ENCODE results near the gene EFCAB12. TPM values are rescaled to one million over a fixed set of nuclear protein-coding genes. Genes with fewer than 3 reads are reported as not detected.
"Not testable (repeated sequence)": the region's sequence is repeated elsewhere in the genome, so short reads cannot be mapped to it uniquely, and the experiment has no call there.

The EFCAB12 gene
- total RNA-seq, 1 experiment from 2014 or later = not detected

- DNase-seq (ENCODE audit: low read depth) = no peak
Measured at GRCh38 chr3:129369711-129370110, 58.7 kb downstream of the EFCAB12 start.

- no peak for DNase-seq (ENCODE audit: low read depth)
Measured at GRCh38 chr3:129367821-129368220, 60.6 kb downstream of the EFCAB12 start.

GRCh38 chr3:129366312-129366831, 62.1 kb downstream of the EFCAB12 start:
- DNase-seq (ENCODE audit: low read depth) = no peak

- no peak for DNase-seq (ENCODE audit: low read depth)
Measured at GRCh38 chr3:129365296-129366136, 62.9 kb downstream of the EFCAB12 start.

- not testable (repeated sequence) for DNase-seq (ENCODE audit: low read depth)
Measured at GRCh38 chr3:129364811-129365210, 63.6 kb downstream of the EFCAB12 start.

- not testable (repeated sequence) for DNase-seq (ENCODE audit: low read depth)
Measured at GRCh38 chr3:129363356-129363755, 65.1 kb downstream of the EFCAB12 start.

GRCh38 chr3:129360705-129361460, 67.6 kb downstream of the EFCAB12 start:
- no peak for DNase-seq (ENCODE audit: low read depth)

- DNase-seq (ENCODE audit: low read depth) = no peak
Measured at GRCh38 chr3:129360171-129360611, 68.2 kb downstream of the EFCAB12 start.

GRCh38 chr3:129358772-129359371, 69.6 kb downstream of the EFCAB12 start:
- DNase-seq (ENCODE audit: low read depth) = peak; percentile 30

- no peak for DNase-seq (ENCODE audit: low read depth)
Measured at GRCh38 chr3:129358177-129358771, 70.2 kb downstream of the EFCAB12 start.

GRCh38 chr3:129357616-129358015, 70.8 kb downstream of the EFCAB12 start:
- no peak for DNase-seq (ENCODE audit: low read depth)

- no peak for DNase-seq (ENCODE audit: low read depth)
Measured at GRCh38 chr3:129356756-129357425, 71.5 kb downstream of the EFCAB12 start.

GRCh38 chr3:129353589-129353941, 74.9 kb downstream of the EFCAB12 start:
- DNase-seq (ENCODE audit: low read depth) = no peak

- DNase-seq (ENCODE audit: low read depth) = no peak
Measured at GRCh38 chr3:129352650-129353588, 75.5 kb downstream of the EFCAB12 start.

GRCh38 chr3:129352045-129352444, 76.4 kb downstream of the EFCAB12 start:
- DNase-seq (ENCODE audit: low read depth) = no peak

Other genes with a start within 250 kb of the EFCAB12 start
- 520 and 547 TPM in 2 replicates for gene CNBP, start 244.7 kb downstream of the EFCAB12 start, total RNA-seq (2014; rRNA removed; shearing (Covaris generic))
- gene COPG1, start 179.0 kb downstream of the EFCAB12 start, total RNA-seq (2014; rRNA removed; shearing (Covaris generic)) = 215 and 218 TPM in 2 replicates
- gene HMCES, start 149.8 kb downstream of the EFCAB12 start, total RNA-seq (2014; rRNA removed; shearing (Covaris generic)) = 30.0 and 35.8 TPM in 2 replicates
- gene MBD4, start 11.3 kb upstream of the EFCAB12 start, total RNA-seq (2014; rRNA removed; shearing (Covaris generic)) = 25.7 and 34.3 TPM in 2 replicates
- gene IFT122, start 11.6 kb upstream of the EFCAB12 start, total RNA-seq (2014; rRNA removed; shearing (Covaris generic)) = 11.1 and 11.2 TPM in 2 replicates
- not detected in 2 replicates for gene RHO, start 100.0 kb upstream of the EFCAB12 start, total RNA-seq (2014; rRNA removed; shearing (Covaris generic))
- not detected in 2 replicates for gene H1-8, start 114.5 kb upstream of the EFCAB12 start, total RNA-seq (2014; rRNA removed; shearing (Covaris generic))
- gene PLXND1, start 178.0 kb upstream of the EFCAB12 start, total RNA-seq (2014; rRNA removed; shearing (Covaris generic)) = 9.1 and 12.1 TPM in 2 replicates

Measured in Daoy (cell line).